Natural killer cell treated with Interleukin-12 subunit alpha and Interleukin-12 subunit beta and Interleukin-15 and Interleukin-18, amount 100 ng/mL, for 72 hours (primary cell): Measurements from ENCODE around the gene MAP2K6. TPM values are rescaled to one million over a fixed set of nuclear protein-coding genes. Genes with fewer than 3 reads are reported as not detected.

Source experiments
- ATAC-seq, 2 donors: fragments of 150-1000 bp; cut with Tn5 transposase in 1 of 2; sonication (Bioruptor Pico), chemical (Tn5 transposase) in 1 of 2; 2 replicates each; pipeline ENCODE4 v1.10.0; 2021
- DNase-seq: peaks from one replicate; pipeline ENCODE4 v3.0.0; 2022; ENCODE audit warnings: low spot score
- H3K27ac Mint-ChIP-seq, 2 donors: 1 replicate in 1 of 2; 2 replicates in 1 of 2; pipeline ENCODE4 v1.8.0; 2022; ENCODE audit warnings: mixed read lengths in 2 of 2, mild to moderate bottlenecking in 1 of 2, moderate library complexity in 1 of 2
- H3K27me3 Mint-ChIP-seq, 2 donors: 1 replicate in 1 of 2; 2 replicates in 1 of 2; pipeline ENCODE4 v1.8.0; 2022; ENCODE audit warnings: mixed read lengths in 2 of 2
- H3K36me3 Mint-ChIP-seq: one replicate; pipeline ENCODE4 v1.8.0; 2022; ENCODE audit warnings: mixed read lengths
- H3K4me1 Mint-ChIP-seq, 2 donors: 1 replicate in 1 of 2; 2 replicates in 1 of 2; pipeline ENCODE4 v1.8.0; 2022; ENCODE audit warnings: low read depth in 2 of 2, mixed read lengths in 2 of 2, mild to moderate bottlenecking in 1 of 2
- H3K4me3 Mint-ChIP-seq: one replicate; pipeline ENCODE4 v1.8.0; 2022; ENCODE audit warnings: mixed read lengths
- H3K9me3 Mint-ChIP-seq: 2 replicates; pipeline ENCODE4 v1.8.0; 2022; ENCODE audit warnings: mixed read lengths
- total RNA-seq, 2 donors: library from RNA; stranded (reverse); gene quantifications; one replicate each; pipeline ENCODE4 v1.2.3, GENCODE V29; 2022

The MAP2K6 gene
- total RNA-seq, 2 donors from 2014 or later: 0.36 to 0.53 TPM

GRCh38 chr17:69555056-69555455, 140.6 kb downstream of the MAP2K6 start:
- Mint-ChIP-seq H3K27ac (no peak overlapping the region), H3K9me3 (no peaks in the 10 kb centered on the region), H3K36me3 (no peaks in the 10 kb centered on the region), H3K27me3 (no peaks in the 10 kb centered on the region), H3K4me3 (no peak overlapping the region), H3K4me1 (no peaks in the 10 kb centered on the region)
- ATAC-seq (no peak), DNase-seq (no peak)

- no peaks in the 10 kb centered on the region for H3K9me3 Mint-ChIP-seq
- no peaks in the 10 kb centered on the region for H3K27me3 Mint-ChIP-seq
- H3K36me3 Mint-ChIP-seq: no peaks in the 10 kb centered on the region
- no peak overlapping the region for H3K4me3 Mint-ChIP-seq
- H3K27ac Mint-ChIP-seq: no peak overlapping the region
- no peaks in the 10 kb centered on the region for H3K4me1 Mint-ChIP-seq
- no peak for DNase-seq
- ATAC-seq: no peak
Measured at GRCh38 chr17:69557339-69557738, 142.8 kb downstream of the MAP2K6 start.

GRCh38 chr17:69558796-69559195, 144.3 kb downstream of the MAP2K6 start:
- no peak for DNase-seq
- ATAC-seq: no peak
- H3K27ac Mint-ChIP-seq: no peak overlapping the region
- no peaks in the 10 kb centered on the region for H3K27me3 Mint-ChIP-seq
- no peaks in the 10 kb centered on the region for H3K9me3 Mint-ChIP-seq
- no peaks in the 10 kb centered on the region for H3K36me3 Mint-ChIP-seq
- H3K4me3 Mint-ChIP-seq: no peak overlapping the region
- H3K4me1 Mint-ChIP-seq: no peaks in the 10 kb centered on the region

GRCh38 chr17:69560987-69561441, 146.5 kb downstream of the MAP2K6 start:
- Mint-ChIP-seq H3K27ac (no peak overlapping the region), H3K36me3 (no peaks in the 10 kb centered on the region), H3K4me1 (no peaks in the 10 kb centered on the region), H3K4me3 (no peak overlapping the region), H3K9me3 (no peaks in the 10 kb centered on the region), H3K27me3 (peaks cover 0 to 9% of the 10 kb centered on the region in 2 donors)
- no peak for DNase-seq
- no peak for ATAC-seq

GRCh38 chr17:69561462-69561861, 147.0 kb downstream of the MAP2K6 start:
- H3K36me3 Mint-ChIP-seq: no peaks in the 10 kb centered on the region
- ATAC-seq (no peak), DNase-seq (no peak)
- H3K9me3 Mint-ChIP-seq: no peaks in the 10 kb centered on the region
- no peak overlapping the region for H3K4me3 Mint-ChIP-seq
- peaks cover 0 to 9% of the 10 kb centered on the region in 2 donors for H3K27me3 Mint-ChIP-seq
- no peak overlapping the region for H3K27ac Mint-ChIP-seq
- H3K4me1 Mint-ChIP-seq: no peaks in the 10 kb centered on the region

- no peak overlapping the region for H3K4me3 Mint-ChIP-seq
- H3K36me3 Mint-ChIP-seq: no peaks in the 10 kb centered on the region
- peak in 1 of 2 donors; percentile 57 for ATAC-seq
- H3K4me1 Mint-ChIP-seq: peaks cover 5 to 6% of the 10 kb centered on the region in 2 donors
- no peak overlapping the region for H3K27ac Mint-ChIP-seq
- no peak for DNase-seq
- H3K27me3 Mint-ChIP-seq: peaks cover 5 to 18% of the 10 kb centered on the region in 2 donors
- H3K9me3 Mint-ChIP-seq: no peaks in the 10 kb centered on the region
Measured at GRCh38 chr17:69565447-69565846, 150.9 kb downstream of the MAP2K6 start.

- peaks cover 5 to 6% of the 10 kb centered on the region in 2 donors for H3K4me1 Mint-ChIP-seq
- H3K36me3 Mint-ChIP-seq: no peaks in the 10 kb centered on the region
- peaks cover 5 to 18% of the 10 kb centered on the region in 2 donors for H3K27me3 Mint-ChIP-seq
- H3K4me3 Mint-ChIP-seq: no peak overlapping the region
- H3K27ac Mint-ChIP-seq: no peak overlapping the region
- ATAC-seq (no peak), DNase-seq (no peak)
- H3K9me3 Mint-ChIP-seq: no peaks in the 10 kb centered on the region
Measured at GRCh38 chr17:69567130-69567529, 152.6 kb downstream of the MAP2K6 start.

GRCh38 chr17:69572747-69573146, 158.2 kb downstream of the MAP2K6 start:
- Mint-ChIP-seq H3K4me1 (peaks cover 6 to 7% of the 10 kb centered on the region in 2 donors), H3K4me3 (no peak overlapping the region), H3K36me3 (no peaks in the 10 kb centered on the region), H3K9me3 (no peaks in the 10 kb centered on the region), H3K27ac (no peak overlapping the region), H3K27me3 (peaks cover 7 to 25% of the 10 kb centered on the region in 2 donors)
- DNase-seq (no peak), ATAC-seq (no peak)

GRCh38 chr17:69573396-69573795, 158.9 kb downstream of the MAP2K6 start:
- no peak overlapping the region for H3K4me3 Mint-ChIP-seq
- H3K4me1 Mint-ChIP-seq: peaks cover 6 to 7% of the 10 kb centered on the region in 2 donors
- peaks cover 7 to 25% of the 10 kb centered on the region in 2 donors for H3K27me3 Mint-ChIP-seq
- no peak overlapping the region for H3K27ac Mint-ChIP-seq
- ATAC-seq (no peak), DNase-seq (no peak)
- H3K36me3 Mint-ChIP-seq: no peaks in the 10 kb centered on the region
- H3K9me3 Mint-ChIP-seq: no peaks in the 10 kb centered on the region

GRCh38 chr17:69574257-69575197, 160.0 kb downstream of the MAP2K6 start:
- no peak overlapping the region for H3K4me3 Mint-ChIP-seq
- no peaks in the 10 kb centered on the region for H3K36me3 Mint-ChIP-seq
- DNase-seq: no peak
- no peaks in the 10 kb centered on the region for H3K9me3 Mint-ChIP-seq
- no peak overlapping the region for H3K27ac Mint-ChIP-seq
- peaks cover 0 to 2% of the 10 kb centered on the region in 2 donors for H3K4me1 Mint-ChIP-seq
- no peak for ATAC-seq
- H3K27me3 Mint-ChIP-seq: peaks cover 6 to 25% of the 10 kb centered on the region in 2 donors

- H3K4me3 Mint-ChIP-seq: no peak overlapping the region
- DNase-seq (no peak), ATAC-seq (no peak)
- H3K9me3 Mint-ChIP-seq: no peaks in the 10 kb centered on the region
- H3K27ac Mint-ChIP-seq: no peak overlapping the region
- peaks cover 6% of the 10 kb centered on the region in 2 donors for H3K4me1 Mint-ChIP-seq
- H3K36me3 Mint-ChIP-seq: no peaks in the 10 kb centered on the region
- peaks cover 13 to 34% of the 10 kb centered on the region in 2 donors for H3K27me3 Mint-ChIP-seq
Measured at GRCh38 chr17:69575346-69575761, 160.9 kb downstream of the MAP2K6 start.

GRCh38 chr17:69577098-69577497, 162.6 kb downstream of the MAP2K6 start:
- ATAC-seq: no peak
- H3K27ac Mint-ChIP-seq: no peak overlapping the region

GRCh38 chr17:69578385-69578936, 164.0 kb downstream of the MAP2K6 start:
- Mint-ChIP-seq H3K36me3 (no peaks in the 10 kb centered on the region), H3K4me1 (peaks cover 11 to 19% of the 10 kb centered on the region in 2 donors), H3K4me3 (no peak overlapping the region), H3K27ac (no peak overlapping the region), H3K27me3 (peaks cover 21 to 38% of the 10 kb centered on the region in 2 donors), H3K9me3 (no peaks in the 10 kb centered on the region)
- DNase-seq: no peak
- no peak for ATAC-seq

More at GRCh38 chr17:69577098-69577497, 162.6 kb downstream of the MAP2K6 start:
- Mint-ChIP-seq H3K4me3 (no peak overlapping the region), H3K9me3 (no peaks in the 10 kb centered on the region), H3K4me1 (peaks cover 11 to 19% of the 10 kb centered on the region in 2 donors), H3K36me3 (no peaks in the 10 kb centered on the region), H3K27me3 (peaks cover 16 to 37% of the 10 kb centered on the region in 2 donors)
- no peak for DNase-seq
